SU-DHL-6 (cell line): ENCODE data around the gene RBBP5.

Source experiments
- EZH2phosphoT487 ChIP-seq: fragments of 200-600 bp; sonication (generic), shearing (Covaris generic); conservative IDR thresholded peaks from 2 replicates; pipeline ENCODE4 v1.6.1; 2018; ENCODE audit warnings: mild to moderate bottlenecking, antibody characterized with exemption, low read length, moderate library complexity, mixed read lengths
- TF ChIP-seq, protein P1 (sequence below): fragments of 200-600 bp; sonication (generic); IDR thresholded peaks from one replicate; pipeline ENCODE4 v1.5.1; 2017; ENCODE audit warnings: antibody characterized with exemption, mild to moderate bottlenecking, low read length, moderate library complexity; ENCODE audit not compliant: insufficient read depth, poor library complexity, severe bottlenecking

DNA sequence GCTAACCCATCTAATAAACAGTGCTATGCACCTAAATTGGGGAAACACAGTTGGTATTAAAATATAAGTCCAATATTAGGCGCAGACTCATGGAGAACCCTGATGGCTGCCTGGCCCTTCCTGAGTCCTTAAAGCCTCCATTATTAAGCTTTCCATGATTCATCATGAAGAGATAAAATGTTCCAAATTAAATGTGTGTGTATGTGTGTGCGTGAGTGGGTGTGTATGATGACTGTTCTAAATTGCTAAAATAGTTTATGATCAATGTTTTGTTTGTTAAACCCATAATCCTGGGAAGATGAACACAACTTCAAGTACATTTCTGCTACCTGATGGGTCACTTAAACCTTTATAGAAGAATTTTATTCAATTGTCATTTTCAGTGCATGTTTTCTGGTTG is 6.3 kb upstream of the RBBP5 start:
- TF ChIP-seq EZH2phosphoT487 = no peak
- TF ChIP-seq, protein P1, sequence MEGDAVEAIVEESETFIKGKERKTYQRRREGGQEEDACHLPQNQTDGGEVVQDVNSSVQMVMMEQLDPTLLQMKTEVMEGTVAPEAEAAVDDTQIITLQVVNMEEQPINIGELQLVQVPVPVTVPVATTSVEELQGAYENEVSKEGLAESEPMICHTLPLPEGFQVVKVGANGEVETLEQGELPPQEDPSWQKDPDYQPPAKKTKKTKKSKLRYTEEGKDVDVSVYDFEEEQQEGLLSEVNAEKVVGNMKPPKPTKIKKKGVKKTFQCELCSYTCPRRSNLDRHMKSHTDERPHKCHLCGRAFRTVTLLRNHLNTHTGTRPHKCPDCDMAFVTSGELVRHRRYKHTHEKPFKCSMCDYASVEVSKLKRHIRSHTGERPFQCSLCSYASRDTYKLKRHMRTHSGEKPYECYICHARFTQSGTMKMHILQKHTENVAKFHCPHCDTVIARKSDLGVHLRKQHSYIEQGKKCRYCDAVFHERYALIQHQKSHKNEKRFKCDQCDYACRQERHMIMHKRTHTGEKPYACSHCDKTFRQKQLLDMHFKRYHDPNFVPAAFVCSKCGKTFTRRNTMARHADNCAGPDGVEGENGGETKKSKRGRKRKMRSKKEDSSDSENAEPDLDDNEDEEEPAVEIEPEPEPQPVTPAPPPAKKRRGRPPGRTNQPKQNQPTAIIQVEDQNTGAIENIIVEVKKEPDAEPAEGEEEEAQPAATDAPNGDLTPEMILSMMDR = no peak
